ENCODE data around the gene TNRC6B.
"Not testable (repeated sequence)": the region's sequence is repeated elsewhere in the genome, so short reads cannot be mapped to it uniquely, and the experiment has no call there.

The TNRC6B gene

DNA sequence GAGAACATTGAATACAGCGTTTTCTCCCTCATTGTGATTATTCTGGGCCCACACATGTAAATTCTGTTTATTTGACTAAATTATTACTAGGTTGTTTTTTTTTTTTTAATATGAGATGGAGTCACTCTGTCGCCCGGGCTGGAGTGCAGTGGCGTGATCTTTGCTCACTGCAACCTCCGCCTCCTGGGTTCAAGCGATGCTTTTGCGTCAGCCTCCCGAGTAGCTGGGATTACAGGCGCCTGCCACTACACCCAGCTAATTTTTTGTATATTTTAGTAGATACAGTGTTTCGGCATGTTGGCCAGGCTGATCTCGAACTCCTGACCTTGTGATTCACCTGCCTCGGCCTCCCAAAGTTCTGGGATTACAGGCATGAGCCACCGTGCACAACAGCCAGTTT is 5.9 kb downstream of the TNRC6B start:
- not testable (repeated sequence) for DNase-seq

DNA sequence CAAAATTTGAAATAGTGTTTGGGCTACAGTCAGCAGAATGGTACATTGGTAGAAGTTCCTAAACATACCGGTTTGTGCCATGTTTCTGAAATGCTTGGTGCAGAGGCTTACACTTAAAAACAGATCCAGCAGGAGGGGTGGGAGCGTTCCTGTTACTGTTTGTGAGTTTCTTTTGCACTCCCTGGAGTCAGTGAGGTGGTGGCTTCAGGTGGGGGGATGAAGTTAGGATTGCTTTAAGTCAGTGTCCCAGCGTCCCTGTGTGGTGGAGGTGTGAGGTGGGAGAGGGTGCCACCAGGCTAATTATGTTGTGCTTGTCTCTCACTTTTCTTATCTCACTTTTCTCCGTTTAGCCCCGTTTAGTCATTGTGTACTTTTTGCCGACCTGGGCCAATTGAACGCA is 9.7 kb downstream of the TNRC6B start:
- no peak for DNase-seq

GRCh38 chr22:40189997-40190396 is 12.3 kb downstream of the TNRC6B start:
- DNase-seq, result no peak

DNA sequence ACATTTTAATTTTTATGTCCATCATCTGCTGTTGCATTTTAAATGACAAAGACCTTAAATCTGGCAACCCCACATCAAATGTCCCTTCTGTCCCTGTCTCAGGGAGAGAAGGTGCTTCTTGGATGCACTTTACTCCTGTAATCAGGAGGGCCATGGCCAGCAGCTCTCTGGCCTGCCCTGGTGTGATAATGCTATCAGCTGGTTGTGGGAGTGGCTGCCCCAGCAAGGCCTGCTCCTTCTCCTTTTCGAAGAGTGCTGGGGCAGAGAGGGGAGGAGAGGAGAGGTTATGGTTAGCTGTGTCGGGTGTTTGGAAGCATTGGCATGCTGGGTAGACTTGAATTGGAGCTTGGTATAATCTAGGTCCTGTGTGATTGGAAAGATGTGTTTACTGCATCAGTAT is 12.8 kb downstream of the TNRC6B start:
- no peak for DNase-seq

- no peak for DNase-seq
Observed at GRCh38 chr22:40193429-40194421, 16.0 kb downstream of the TNRC6B start.

GRCh38 chr22:40194656-40195055 is 16.9 kb downstream of the TNRC6B start:
- DNase-seq, result no peak

- DNase-seq, result no peak
Observed at GRCh38 chr22:40196628-40197360, 19.1 kb downstream of the TNRC6B start.

DNA sequence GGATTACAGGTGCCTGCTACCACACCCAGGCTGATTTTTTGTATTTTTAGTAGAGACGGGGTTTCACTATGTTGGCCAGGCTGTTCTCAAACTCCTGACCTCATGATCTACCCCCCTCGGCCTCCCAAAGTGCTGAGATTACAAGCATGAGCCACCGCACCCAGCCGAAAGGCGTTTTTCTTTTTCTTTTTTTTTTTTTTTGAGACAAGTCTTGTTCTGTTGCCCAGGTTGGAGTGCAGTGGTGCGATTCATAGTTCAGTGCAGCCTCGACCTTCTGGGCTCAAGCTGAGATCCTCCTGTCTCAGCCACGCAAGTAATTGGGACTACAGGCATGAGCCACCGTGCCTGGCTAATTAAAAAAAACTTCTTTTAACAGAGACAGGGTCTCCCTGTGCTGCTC is 19.7 kb downstream of the TNRC6B start:
- not testable (repeated sequence) for DNase-seq

GRCh38 chr22:40198733-40199132 is 21.0 kb downstream of the TNRC6B start:
- no peak for DNase-seq

DNA sequence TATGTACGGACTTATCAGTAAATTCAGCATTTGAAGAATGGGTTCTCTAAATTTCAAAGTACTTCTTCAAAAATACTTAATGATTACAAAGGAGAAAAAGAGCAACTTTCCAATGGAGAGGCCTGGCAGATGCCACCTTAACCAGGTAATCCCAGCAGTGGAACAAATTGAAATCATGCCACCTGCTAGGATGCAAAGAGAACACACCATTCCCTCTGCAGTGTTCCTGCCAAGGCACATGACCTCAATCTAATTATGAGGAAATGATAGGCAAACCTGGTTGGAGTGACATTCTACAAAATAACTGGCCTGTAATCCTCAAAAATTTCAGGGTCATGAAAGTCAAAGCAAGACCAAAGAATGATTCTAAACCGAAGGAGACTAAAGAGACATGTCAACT is 21.5 kb downstream of the TNRC6B start:
- DNase-seq, result no peak

DNA sequence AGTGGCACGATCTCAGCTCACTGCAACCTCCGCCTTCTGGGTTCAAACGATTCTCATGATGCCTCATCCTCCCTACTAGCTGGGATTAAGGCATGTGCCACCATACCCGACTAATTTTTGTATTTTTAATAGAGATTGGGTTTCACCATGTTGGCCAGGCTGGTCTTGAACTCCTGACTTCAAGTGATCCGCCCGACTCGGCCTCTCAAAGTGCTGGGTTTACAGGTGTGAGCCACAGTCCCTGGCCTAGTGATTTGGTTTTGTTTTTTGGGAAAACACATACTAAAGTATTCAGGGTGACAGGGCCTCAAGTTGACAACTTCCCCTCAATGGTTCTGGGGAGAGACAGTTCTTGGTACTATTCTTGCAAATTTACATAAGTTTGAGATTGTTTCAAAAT is 22.1 kb downstream of the TNRC6B start:
- DNase-seq, result no peak

DNA sequence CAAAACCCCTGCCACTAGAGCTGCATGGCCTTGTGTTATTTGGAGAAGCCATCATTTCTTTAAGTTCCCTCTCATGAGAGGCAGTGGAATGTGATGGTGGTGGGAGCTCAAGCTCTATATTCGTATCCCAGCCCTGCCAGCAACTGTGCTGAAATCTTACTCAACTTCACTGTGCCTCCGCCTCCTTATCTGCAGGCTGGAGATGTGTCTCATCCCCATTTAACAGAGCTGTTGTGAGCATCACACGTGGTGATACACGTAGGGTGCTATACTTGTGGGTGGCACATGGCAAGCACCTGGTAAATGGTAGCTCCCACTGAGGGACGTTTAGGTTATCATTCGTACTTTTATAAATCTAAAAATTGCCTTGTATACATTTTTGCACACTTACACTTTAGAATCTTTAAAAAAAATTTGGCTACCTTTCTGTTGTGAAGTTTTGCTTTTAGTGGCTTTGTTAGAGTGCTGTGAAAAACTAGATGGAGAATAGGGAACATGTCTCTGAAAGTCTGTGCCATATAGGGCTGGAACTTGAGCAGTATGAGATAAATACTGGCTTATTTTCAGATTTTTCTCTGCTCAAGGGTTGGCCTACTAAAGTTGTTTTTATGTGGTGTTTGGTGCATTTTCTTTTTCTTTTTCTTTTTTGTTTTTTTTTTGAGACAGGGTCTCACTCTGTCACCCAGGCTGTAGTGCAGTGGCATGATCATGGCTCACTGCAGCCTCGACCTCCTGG is 23.2 kb downstream of the TNRC6B start:
- DNase-seq, result no peak

DNA sequence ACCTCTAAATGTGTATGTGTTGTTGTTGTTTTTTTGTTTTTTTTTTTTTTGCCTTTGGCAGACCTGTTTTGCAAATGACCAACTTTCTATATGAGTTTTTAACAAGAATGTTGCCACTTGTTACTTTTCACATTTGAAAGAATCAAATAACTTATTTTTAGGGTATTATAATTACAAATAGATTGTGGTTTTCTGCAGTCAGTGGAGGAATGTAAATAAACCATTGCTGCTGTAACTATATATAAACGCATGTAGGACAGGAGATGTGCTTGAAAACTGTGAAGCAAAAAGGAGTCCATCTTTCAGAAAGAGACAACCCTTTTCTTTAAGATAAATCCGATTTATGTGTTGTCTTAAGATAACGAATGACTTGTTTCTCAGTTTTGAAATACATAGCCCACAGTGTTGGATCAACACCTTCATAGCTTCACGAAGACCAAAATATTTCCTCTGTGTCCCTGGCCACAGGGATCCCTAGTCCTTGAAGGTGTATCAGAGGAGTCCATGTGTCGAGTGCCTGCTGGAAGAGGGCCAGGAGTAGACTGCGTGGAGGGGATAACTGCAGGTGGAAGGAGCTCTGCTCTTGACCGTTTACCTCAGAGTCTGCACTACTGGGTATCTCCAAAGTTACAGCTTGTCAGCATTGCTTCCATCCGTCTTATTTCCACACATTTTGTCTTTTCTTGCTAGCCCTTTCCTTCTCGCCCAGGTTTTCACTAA is 24.7 kb downstream of the TNRC6B start:
- no peak for DNase-seq

DNA sequence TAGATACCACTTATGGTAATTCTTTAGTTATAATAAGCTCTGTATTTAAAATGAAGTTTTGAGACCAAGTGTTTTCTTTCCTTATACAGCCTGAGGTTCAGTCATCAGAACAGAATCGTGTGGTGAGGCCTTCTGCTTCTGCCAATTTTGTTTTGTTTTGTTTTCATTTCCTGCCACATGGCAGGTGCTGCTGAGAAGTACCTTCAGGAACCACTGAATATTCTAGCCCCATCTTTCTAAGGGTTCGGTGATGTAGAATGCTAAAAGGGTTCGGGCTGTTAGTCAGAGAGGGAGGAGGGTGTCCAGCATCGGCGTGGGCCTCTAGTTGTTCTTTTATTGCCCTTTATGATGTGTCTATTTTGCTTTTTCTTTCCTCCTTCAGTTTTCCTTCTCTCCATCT is 25.8 kb downstream of the TNRC6B start:
- no peak for DNase-seq

- DNase-seq, result no peak
Observed at GRCh38 chr22:40204321-40205116, 26.8 kb downstream of the TNRC6B start.

- DNase-seq, result no peak
Observed at GRCh38 chr22:40206561-40206960, 28.8 kb downstream of the TNRC6B start.

DNA sequence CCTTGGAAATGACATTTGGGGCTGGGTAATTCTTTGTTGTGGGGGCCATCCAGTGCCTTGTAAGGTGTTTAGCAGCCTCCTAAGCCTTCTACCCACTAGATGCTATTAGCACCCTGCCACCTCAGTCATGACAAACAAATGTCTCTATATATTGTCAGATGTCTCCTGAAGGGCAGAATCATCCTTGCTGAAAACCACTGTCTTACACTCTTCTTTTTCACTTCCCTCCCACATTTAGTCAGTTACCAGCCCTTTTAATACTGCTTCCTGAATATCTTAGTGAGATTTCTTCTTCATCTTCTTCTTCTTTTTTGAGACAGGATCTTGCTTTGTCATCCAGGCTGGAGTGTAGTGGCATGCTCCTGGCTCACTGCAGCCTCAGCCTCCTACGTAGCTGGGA is 33.1 kb downstream of the TNRC6B start:
- DNase-seq, result no peak

- DNase-seq, result no peak
Observed at GRCh38 chr22:40211476-40212054, 33.8 kb downstream of the TNRC6B start.

DNA sequence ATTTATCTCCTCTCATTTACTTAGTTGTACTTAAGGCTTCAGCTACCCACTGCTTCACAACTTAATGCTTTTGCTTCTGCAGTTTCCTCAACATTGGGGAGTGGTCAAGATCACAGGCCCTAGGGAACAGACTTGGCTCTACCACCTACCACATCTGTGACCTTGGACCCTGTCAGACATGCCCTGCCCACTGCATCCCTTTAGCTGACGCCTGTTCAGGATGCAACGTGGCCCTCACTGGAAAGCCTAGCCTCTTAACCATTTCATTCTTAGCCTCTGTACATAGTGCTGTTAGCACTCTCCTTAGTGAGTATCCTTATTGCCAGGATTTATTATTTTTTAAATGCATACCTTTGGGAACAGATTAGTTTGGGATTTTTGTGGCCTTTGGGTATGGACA is 34.4 kb downstream of the TNRC6B start:
- DNase-seq, result no peak

DNA sequence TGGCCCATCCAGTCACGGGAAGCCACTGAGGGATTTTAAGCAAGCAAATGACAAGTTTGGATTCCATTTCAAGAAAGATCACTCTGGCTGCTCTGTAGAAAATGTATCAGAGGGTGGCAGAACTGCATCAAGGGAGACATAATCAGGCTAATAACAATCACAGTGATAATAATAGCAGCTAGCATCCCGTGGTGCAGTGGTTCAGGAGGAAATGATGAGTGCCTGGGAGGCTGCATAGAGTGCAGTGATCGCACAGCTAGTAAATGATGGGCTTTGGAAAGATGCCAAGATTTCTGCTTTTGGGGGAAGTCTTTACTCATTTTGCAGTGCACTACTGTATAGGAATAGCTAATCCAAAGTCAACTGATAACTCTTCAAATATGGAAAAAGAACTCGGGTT is 35.8 kb downstream of the TNRC6B start:
- DNase-seq, result no peak

GRCh38 chr22:40215266-40215665 is 37.5 kb downstream of the TNRC6B start:
- no peak for DNase-seq

Data from 8988T (cell line).